GM23248 (cell line): ENCODE results near the gene PTCHD1.

ENCODE experiments used
- EZH2 ChIP-seq: fragments of 200-600 bp; sonication (generic); IDR thresholded peaks from 2 replicates; pipeline ENCODE4 v1.6.1; 2018; ENCODE audit warnings: antibody characterized with exemption, mild to moderate bottlenecking; ENCODE audit not compliant: insufficient read depth, poor library complexity, severe bottlenecking
- EZH2phosphoT487 ChIP-seq: fragments of 200-600 bp; sonication (generic); IDR thresholded peaks from 2 replicates; pipeline ENCODE4 v1.6.1; 2018; ENCODE audit warnings: antibody characterized with exemption, moderate library complexity, mild to moderate bottlenecking, low read depth; ENCODE audit not compliant: insufficient read depth

GRCh38 chrX:23387550-23388184 lies 53.0 kb downstream of the PTCHD1 start:
- TF ChIP-seq EZH2phosphoT487 (no peak), EZH2 (no peak)
